H9 (cell line): ENCODE data around the gene BIK. TPM values are rescaled to one million over a fixed set of nuclear protein-coding genes. Genes with fewer than 3 reads are reported as not detected.

ENCODE experiments used
- DNase-seq: peaks from one replicate; pipeline ENCODE4 v3.0.0-alpha.2; 2017
- H2AFZ ChIP-seq: one replicate; pipeline ENCODE4 v1.6.1; 2013; ENCODE audit warnings: mild to moderate bottlenecking, low read length, control low read depth, moderate library complexity
- H2AK5ac ChIP-seq: 2 replicates; pipeline ENCODE4 v1.6.1; 2013; ENCODE audit warnings: low read length, control low read depth, mixed read lengths; ENCODE audit not compliant: insufficient read length
- H2BK120ac ChIP-seq: one replicate; pipeline ENCODE4 v1.6.1; 2013; ENCODE audit warnings: low read depth, mild to moderate bottlenecking, low read length, control low read depth, inconsistent platforms; ENCODE audit not compliant: poor library complexity, severe bottlenecking
- H2BK12ac ChIP-seq: 2 replicates; pipeline ENCODE4 v1.6.1; 2013; ENCODE audit warnings: low read length, control low read depth, mixed read lengths, low read depth; ENCODE audit not compliant: insufficient read length
- H2BK15ac ChIP-seq: 2 replicates; pipeline ENCODE4 v1.6.1; 2013; ENCODE audit warnings: low read depth, low read length, control low read depth
- H2BK20ac ChIP-seq: one replicate; pipeline ENCODE4 v1.6.1; 2013; ENCODE audit warnings: low read depth, mild to moderate bottlenecking, low read length, control low read depth, inconsistent platforms; ENCODE audit not compliant: poor library complexity, severe bottlenecking
- H2BK5ac ChIP-seq: 2 replicates; pipeline ENCODE4 v1.6.1; 2013; ENCODE audit warnings: low read length, control low read depth, mixed read lengths; ENCODE audit not compliant: insufficient read length
- H3K14ac ChIP-seq: 2 replicates; pipeline ENCODE4 v1.6.1; 2013; ENCODE audit warnings: low read length, control low read depth; ENCODE audit not compliant: insufficient read depth
- H3K18ac ChIP-seq: 2 replicates; pipeline ENCODE4 v1.6.1; 2013; ENCODE audit warnings: low read depth, mild to moderate bottlenecking, mixed read lengths, low read length, control low read depth; ENCODE audit not compliant: insufficient read length
- H3K23ac ChIP-seq: 2 replicates; pipeline ENCODE4 v1.6.1; 2013; ENCODE audit warnings: low read length, control low read depth, mixed read lengths, low read depth; ENCODE audit not compliant: insufficient read length
- H3K23me2 ChIP-seq: 2 replicates; pipeline ENCODE4 v1.6.1; 2013; ENCODE audit warnings: low read depth, mild to moderate bottlenecking, mixed read lengths, low read length, control low read depth; ENCODE audit not compliant: insufficient read length, poor library complexity, severe bottlenecking
- H3K27ac ChIP-seq: 2 replicates; pipeline ENCODE4 v1.5.1; 2013; ENCODE audit warnings: low read length, control low read depth, mixed read lengths, low read depth; ENCODE audit not compliant: insufficient read length
- H3K27me3 ChIP-seq: 2 replicates; pipeline ENCODE4 v1.6.1; 2013; ENCODE audit warnings: low read length, control low read depth, inconsistent platforms; ENCODE audit not compliant: insufficient read depth
- H3K4ac ChIP-seq: 2 replicates; pipeline ENCODE4 v1.6.1; 2013; ENCODE audit warnings: low read depth, mild to moderate bottlenecking, control low read depth, inconsistent platforms, low read length, moderate library complexity
- H3K4me1 ChIP-seq: 2 replicates; pipeline ENCODE4 v1.6.1; 2013; ENCODE audit warnings: low read length, control low read depth, inconsistent platforms; ENCODE audit not compliant: insufficient read depth
- H3K4me2 ChIP-seq: 2 replicates; pipeline ENCODE4 v1.6.1; 2013; ENCODE audit warnings: low read length, control low read depth, mixed read lengths; ENCODE audit not compliant: insufficient read length, insufficient read depth
- H3K56ac ChIP-seq: 2 replicates; pipeline ENCODE4 v1.6.1; 2013; ENCODE audit warnings: low read depth, mild to moderate bottlenecking, mixed read lengths, low read length, control low read depth; ENCODE audit not compliant: insufficient read length
- H3K79me1 ChIP-seq: 2 replicates; pipeline ENCODE4 v1.6.1; 2013; ENCODE audit warnings: low read depth, mild to moderate bottlenecking, moderate library complexity, low read length, control low read depth, inconsistent platforms; ENCODE audit not compliant: insufficient read depth, poor library complexity, severe bottlenecking
- H3K79me2 ChIP-seq: 2 replicates; pipeline ENCODE4 v1.6.1; 2013; ENCODE audit warnings: low read length, control low read depth, inconsistent platforms; ENCODE audit not compliant: insufficient read depth
- H3K9ac ChIP-seq: 2 replicates; pipeline ENCODE4 v1.6.1; 2013; ENCODE audit warnings: low read length, control low read depth, mixed read lengths; ENCODE audit not compliant: insufficient read length; ENCODE audit errors: extremely low read depth
- H3K9me3 ChIP-seq: one replicate; pipeline ENCODE4 v1.6.1; 2013; ENCODE audit warnings: low read depth, low read length, inconsistent platforms; ENCODE audit not compliant: control insufficient read depth
- H3T11ph ChIP-seq: one replicate; pipeline ENCODE4 v1.6.1; 2013; ENCODE audit warnings: mild to moderate bottlenecking, low read length, control low read depth, inconsistent platforms
- H4K20me1 ChIP-seq: one replicate; pipeline ENCODE4 v1.6.1; 2013; ENCODE audit not compliant: control insufficient read depth, insufficient read length, insufficient read depth
- H4K5ac ChIP-seq: 2 replicates; pipeline ENCODE4 v1.6.1; 2013; ENCODE audit warnings: low read depth, mild to moderate bottlenecking, mixed read lengths, low read length, control low read depth; ENCODE audit not compliant: insufficient read length
- H4K8ac ChIP-seq: replicated peaks from 2 replicates; pipeline ENCODE4 v1.6.1; 2013; ENCODE audit warnings: low read length, control low read depth, mixed read lengths, low read depth; ENCODE audit not compliant: insufficient read length
- H4K91ac ChIP-seq: 2 replicates; pipeline ENCODE4 v1.6.1; 2013; ENCODE audit warnings: low read depth, mild to moderate bottlenecking, moderate library complexity, mixed read lengths, low read length, control low read depth; ENCODE audit not compliant: insufficient read length
- H3K27ac Mint-ChIP-seq, 3 experiments: 2 replicates in 2 of 3; 3 replicates in 1 of 3; pipeline ENCODE4 v1.8.0; 2020 to 2021; ENCODE audit warnings: mixed read lengths in 3 of 3, mild to moderate bottlenecking in 1 of 3, moderate library complexity in 1 of 3
- H3K27me3 Mint-ChIP-seq: 2 replicates; pipeline ENCODE4 v1.8.0; 2021; ENCODE audit warnings: low read depth, mild to moderate bottlenecking, moderate library complexity, mixed read lengths
- H3K36me3 Mint-ChIP-seq, 3 experiments: 2 replicates in 2 of 3; 3 replicates in 1 of 3; pipeline ENCODE4 v1.8.0; 2020 to 2021; ENCODE audit warnings: low read depth in 3 of 3, mixed read lengths in 3 of 3; ENCODE audit not compliant: insufficient read depth in 1 of 3
- H3K4me1 Mint-ChIP-seq, 2 experiments: 2 replicates each; pipeline ENCODE4 v1.8.0; 2020; ENCODE audit warnings: mixed read lengths in 2 of 2
- H3K4me3 Mint-ChIP-seq, 2 experiments: 2 replicates in 1 of 2; 3 replicates in 1 of 2; pipeline ENCODE4 v1.8.0; 2020 to 2021; ENCODE audit warnings: mild to moderate bottlenecking in 2 of 2, mixed read lengths in 2 of 2, moderate library complexity in 1 of 2
- H3K9me3 Mint-ChIP-seq, 2 experiments: 2 replicates in 1 of 2; 3 replicates in 1 of 2; pipeline ENCODE4 v1.8.0; 2020; ENCODE audit warnings: mild to moderate bottlenecking in 2 of 2, mixed read lengths in 2 of 2, moderate library complexity in 1 of 2
- WGBS: extraction: QIAGEN DNeasy Blood & Tissue Kit; methylation state at CpG from one replicate; pipeline ENCODE4 v1.1.7; 2013; ENCODE audit warnings: missing lambda C conversion rate, low lambda C conversion rate, mixed read lengths; ENCODE audit not compliant: insufficient read length; ENCODE audit errors: extremely low coverage; 5-methylcytosine and 5-hydroxymethylcytosine counted together
- total RNA-seq: library from RNA; stranded (reverse); gene quantifications from 2 replicates; pipeline ENCODE4 v1.2.1, GENCODE V29; 2021
- TF ChIP-seq, protein P1 (sequence below): fragments of 200-600 bp; sonication (generic); conservative IDR thresholded peaks from 3 replicates; pipeline ENCODE4 v1.8.0; 2021; ENCODE audit warnings: antibody characterized with exemption, mild to moderate bottlenecking

The BIK gene
- total RNA-seq, 1 experiment from 2014 or later = 8.3 TPM

- Histone ChIP-seq H3T11ph (no peak overlapping the region), H4K8ac (no peak overlapping the region), H2BK12ac (no peak overlapping the region), H3K27ac (no peak overlapping the region), H2AFZ (no peak overlapping the region), H4K5ac (no peak overlapping the region), H4K91ac (no peak overlapping the region), H2BK20ac (no peak overlapping the region), H3K79me1 (no peaks in the 10 kb centered on the region), H3K18ac (no peak overlapping the region), H2BK15ac (no peak overlapping the region), H3K9me3 (no peaks in the 10 kb centered on the region), H2BK120ac (no peak overlapping the region), H3K4me1 (no peaks in the 10 kb centered on the region), H3K56ac (no peak overlapping the region), H2BK5ac (no peak overlapping the region), H4K20me1 (no peaks in the 10 kb centered on the region), H3K27me3 (no peaks in the 10 kb centered on the region), H3K14ac (no peak overlapping the region), H3K9ac (no peak overlapping the region), H3K4ac (no peak overlapping the region), H3K23ac (no peak overlapping the region), H3K23me2 (no peaks in the 10 kb centered on the region), H3K4me2 (no peak overlapping the region), H2AK5ac (no peak overlapping the region), H3K79me2 (no peaks in the 10 kb centered on the region)
- TF ChIP-seq, protein P1, sequence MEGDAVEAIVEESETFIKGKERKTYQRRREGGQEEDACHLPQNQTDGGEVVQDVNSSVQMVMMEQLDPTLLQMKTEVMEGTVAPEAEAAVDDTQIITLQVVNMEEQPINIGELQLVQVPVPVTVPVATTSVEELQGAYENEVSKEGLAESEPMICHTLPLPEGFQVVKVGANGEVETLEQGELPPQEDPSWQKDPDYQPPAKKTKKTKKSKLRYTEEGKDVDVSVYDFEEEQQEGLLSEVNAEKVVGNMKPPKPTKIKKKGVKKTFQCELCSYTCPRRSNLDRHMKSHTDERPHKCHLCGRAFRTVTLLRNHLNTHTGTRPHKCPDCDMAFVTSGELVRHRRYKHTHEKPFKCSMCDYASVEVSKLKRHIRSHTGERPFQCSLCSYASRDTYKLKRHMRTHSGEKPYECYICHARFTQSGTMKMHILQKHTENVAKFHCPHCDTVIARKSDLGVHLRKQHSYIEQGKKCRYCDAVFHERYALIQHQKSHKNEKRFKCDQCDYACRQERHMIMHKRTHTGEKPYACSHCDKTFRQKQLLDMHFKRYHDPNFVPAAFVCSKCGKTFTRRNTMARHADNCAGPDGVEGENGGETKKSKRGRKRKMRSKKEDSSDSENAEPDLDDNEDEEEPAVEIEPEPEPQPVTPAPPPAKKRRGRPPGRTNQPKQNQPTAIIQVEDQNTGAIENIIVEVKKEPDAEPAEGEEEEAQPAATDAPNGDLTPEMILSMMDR = no peak
- no peak for DNase-seq
- Mint-ChIP-seq H3K9me3 (peaks cover 13 to 18% of the 10 kb centered on the region in 2 experiments), H3K27ac (no peak overlapping the region; a peak in 1 of 7 replicates), H3K4me1 (peaks cover 9 to 10% of the 10 kb centered on the region in 2 experiments), H3K27me3 (peaks cover 5% of the 10 kb centered on the region; the same call in 1 of the 2 replicates), H3K4me3 (no peak overlapping the region), H3K36me3 (peaks cover 5 to 13% (median 7%) of the 10 kb centered on the region in 3 experiments)
- WGBS = no CpG with 5 or more reads among the region's 5 CpGs
These were observed 10.3 kb upstream of the BIK start for GRCh38 chr22:43100225-43100624.
